Measurements from ENCODE around the gene SLC25A10.

GRCh38 chr17:81695211-81695610 is 16.9 kb upstream of the SLC25A10 start:
- TF ChIP-seq, protein P1, sequence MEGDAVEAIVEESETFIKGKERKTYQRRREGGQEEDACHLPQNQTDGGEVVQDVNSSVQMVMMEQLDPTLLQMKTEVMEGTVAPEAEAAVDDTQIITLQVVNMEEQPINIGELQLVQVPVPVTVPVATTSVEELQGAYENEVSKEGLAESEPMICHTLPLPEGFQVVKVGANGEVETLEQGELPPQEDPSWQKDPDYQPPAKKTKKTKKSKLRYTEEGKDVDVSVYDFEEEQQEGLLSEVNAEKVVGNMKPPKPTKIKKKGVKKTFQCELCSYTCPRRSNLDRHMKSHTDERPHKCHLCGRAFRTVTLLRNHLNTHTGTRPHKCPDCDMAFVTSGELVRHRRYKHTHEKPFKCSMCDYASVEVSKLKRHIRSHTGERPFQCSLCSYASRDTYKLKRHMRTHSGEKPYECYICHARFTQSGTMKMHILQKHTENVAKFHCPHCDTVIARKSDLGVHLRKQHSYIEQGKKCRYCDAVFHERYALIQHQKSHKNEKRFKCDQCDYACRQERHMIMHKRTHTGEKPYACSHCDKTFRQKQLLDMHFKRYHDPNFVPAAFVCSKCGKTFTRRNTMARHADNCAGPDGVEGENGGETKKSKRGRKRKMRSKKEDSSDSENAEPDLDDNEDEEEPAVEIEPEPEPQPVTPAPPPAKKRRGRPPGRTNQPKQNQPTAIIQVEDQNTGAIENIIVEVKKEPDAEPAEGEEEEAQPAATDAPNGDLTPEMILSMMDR (IDR thresholded peaks at IDR 0.05 in 4 of 5, conservative IDR thresholded peaks at IDR 0.05 in 1 of 5) = no peak
- no peak for TF ChIP-seq POLR2A (IDR thresholded peaks at IDR 0.05)
